CD4-positive, alpha-beta T cell treated with Interleukin-17A for 1 hour (primary cell): ENCODE results near the gene TAT.
"Not testable (repeated sequence)": the region's sequence is repeated elsewhere in the genome, so short reads cannot be mapped to it uniquely, and the experiment has no call there.

Source experiments
- DNase-seq: peaks from one replicate; pipeline ENCODE4 v3.0.0-alpha.2; 2020

The TAT gene

GRCh38 chr16:71584543-71585317 is 7.8 kb upstream of the TAT start:
- no peak for DNase-seq

GRCh38 chr16:71582553-71582848 is 5.6 kb upstream of the TAT start:
- DNase-seq = not testable (repeated sequence)

GRCh38 chr16:71574702-71575101 is 2.2 kb downstream of the TAT start:
- DNase-seq = no peak

- DNase-seq = no peak
Observed at GRCh38 chr16:71573387-71574094, 3.4 kb downstream of the TAT start.

- no peak for DNase-seq
Observed at GRCh38 chr16:71572497-71573116, 4.3 kb downstream of the TAT start.

GRCh38 chr16:71570144-71570543 is 6.7 kb downstream of the TAT start:
- no peak for DNase-seq

- DNase-seq = no peak
Observed at GRCh38 chr16:71569621-71570020, 7.3 kb downstream of the TAT start.

GRCh38 chr16:71568551-71568950 is 8.3 kb downstream of the TAT start:
- no peak for DNase-seq

GRCh38 chr16:71567931-71568330 is 9.0 kb downstream of the TAT start:
- no peak for DNase-seq

GRCh38 chr16:71565812-71566700 is 10.8 kb downstream of the TAT start:
- DNase-seq = no peak

- no peak for DNase-seq
Observed at GRCh38 chr16:71564335-71564967, 12.4 kb downstream of the TAT start.

- no peak for DNase-seq
Observed at GRCh38 chr16:71562552-71562951, 14.3 kb downstream of the TAT start.

GRCh38 chr16:71561886-71562285 is 15.0 kb downstream of the TAT start:
- not testable (repeated sequence) for DNase-seq

GRCh38 chr16:71559855-71560254 is 17.0 kb downstream of the TAT start:
- DNase-seq = no peak

GRCh38 chr16:71557954-71558582 is 18.8 kb downstream of the TAT start:
- no peak for DNase-seq

GRCh38 chr16:71557299-71557698 is 19.6 kb downstream of the TAT start:
- DNase-seq = no peak

GRCh38 chr16:71555230-71555891 is 21.5 kb downstream of the TAT start:
- no peak for DNase-seq

- no peak for DNase-seq
Observed at GRCh38 chr16:71552698-71553503, 24.0 kb downstream of the TAT start.

- no peak for DNase-seq
Observed at GRCh38 chr16:71547168-71547567, 29.7 kb downstream of the TAT start.

- peak; percentile 52 for DNase-seq
Observed at GRCh38 chr16:71542377-71542776, 34.5 kb downstream of the TAT start.

GRCh38 chr16:71537643-71538042 is 39.2 kb downstream of the TAT start:
- DNase-seq = peak; percentile 23
